ENCODE results near the gene CCDC12. TPM values are rescaled to one million over a fixed set of nuclear protein-coding genes. Genes with fewer than 3 reads are reported as not detected.

The CCDC12 gene
- total and polyA plus RNA-seq, 3 donors from 2014 or later = 43.3 to 66.6 (median 59.6) TPM

DNA sequence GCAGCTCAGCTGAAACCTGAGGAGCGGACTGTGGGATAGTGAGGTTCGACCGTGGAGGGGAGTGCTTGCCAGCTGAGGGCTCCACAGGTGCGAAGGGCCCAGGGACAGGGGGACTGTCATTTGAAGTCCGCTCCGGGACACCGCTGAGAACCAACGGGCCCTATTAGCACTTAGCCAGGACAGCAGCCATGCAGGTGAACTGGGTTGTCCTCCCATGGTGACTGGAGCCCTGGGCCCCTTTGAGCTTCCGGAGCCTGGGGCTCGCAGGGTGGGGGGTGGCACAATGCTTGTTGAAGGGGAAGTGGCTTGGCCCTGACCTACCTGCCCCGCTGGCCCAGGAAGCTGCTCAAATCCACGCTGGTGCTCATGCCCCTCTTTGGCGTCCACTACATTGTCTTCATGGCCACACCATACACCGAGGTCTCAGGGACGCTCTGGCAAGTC, 74.3 kb downstream of the CCDC12 start:
- Histone ChIP-seq H3K9me3 (no peaks in the 10 kb centered on the region), H3K36me3 (ENCODE audit: low read depth, missing control alignments) (no peaks in the 10 kb centered on the region), H3K27me3 (no peaks in the 10 kb centered on the region), H3K4me1 (peaks cover 10% of the 10 kb centered on the region), H3K4me3 (no peak overlapping the region), H3K27ac (no peak overlapping the region)
- DNase-seq = no peak
- intact Hi-C loops (cut with DNase I; ENCODE audit: low total_unique reads) = loop anchor here (5.0 kb wide), 1 partner anchor 200 kb away; the partner anchor contains the start of gene TMIE
- TF ChIP-seq, protein P1, sequence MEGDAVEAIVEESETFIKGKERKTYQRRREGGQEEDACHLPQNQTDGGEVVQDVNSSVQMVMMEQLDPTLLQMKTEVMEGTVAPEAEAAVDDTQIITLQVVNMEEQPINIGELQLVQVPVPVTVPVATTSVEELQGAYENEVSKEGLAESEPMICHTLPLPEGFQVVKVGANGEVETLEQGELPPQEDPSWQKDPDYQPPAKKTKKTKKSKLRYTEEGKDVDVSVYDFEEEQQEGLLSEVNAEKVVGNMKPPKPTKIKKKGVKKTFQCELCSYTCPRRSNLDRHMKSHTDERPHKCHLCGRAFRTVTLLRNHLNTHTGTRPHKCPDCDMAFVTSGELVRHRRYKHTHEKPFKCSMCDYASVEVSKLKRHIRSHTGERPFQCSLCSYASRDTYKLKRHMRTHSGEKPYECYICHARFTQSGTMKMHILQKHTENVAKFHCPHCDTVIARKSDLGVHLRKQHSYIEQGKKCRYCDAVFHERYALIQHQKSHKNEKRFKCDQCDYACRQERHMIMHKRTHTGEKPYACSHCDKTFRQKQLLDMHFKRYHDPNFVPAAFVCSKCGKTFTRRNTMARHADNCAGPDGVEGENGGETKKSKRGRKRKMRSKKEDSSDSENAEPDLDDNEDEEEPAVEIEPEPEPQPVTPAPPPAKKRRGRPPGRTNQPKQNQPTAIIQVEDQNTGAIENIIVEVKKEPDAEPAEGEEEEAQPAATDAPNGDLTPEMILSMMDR (IDR thresholded peaks at IDR 0.05) = no peak
- TF ChIP-seq POLR2A (IDR thresholded peaks at IDR 0.05) = no peak
- 94 to 96% methylated on average over 14 to 15 of the region's 15 CpGs for WGBS, 2 donors

DNA sequence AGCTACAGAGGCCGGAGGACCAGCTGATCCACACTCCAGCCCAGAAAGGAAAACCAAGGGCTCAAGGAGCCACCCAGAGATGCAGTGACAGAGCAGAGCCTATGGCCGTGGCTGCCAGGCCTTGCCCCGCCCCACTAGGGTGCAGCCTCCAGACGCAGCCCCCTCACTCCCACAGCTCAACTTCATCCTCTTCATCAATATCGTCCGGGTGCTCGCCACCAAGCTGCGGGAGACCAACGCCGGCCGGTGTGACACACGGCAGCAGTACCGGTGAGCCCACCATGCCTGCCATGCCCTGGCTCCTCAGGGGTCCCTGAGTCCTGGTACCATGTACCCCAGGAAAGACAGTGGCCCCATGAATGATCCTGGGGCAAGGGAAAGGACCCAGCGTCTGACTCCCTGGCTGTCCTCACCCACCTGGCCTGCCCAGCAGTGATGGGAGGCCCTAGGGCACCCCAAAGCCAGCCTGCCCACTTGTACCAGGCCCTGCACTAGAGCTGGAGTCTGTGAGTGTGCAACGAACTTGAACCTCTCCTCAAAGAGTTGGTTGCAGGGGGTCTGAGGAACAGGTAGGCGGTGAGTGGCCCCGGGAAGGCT, 74.9 kb downstream of the CCDC12 start:
- Histone ChIP-seq H3K36me3 (ENCODE audit: low read depth, missing control alignments) (no peaks in the 10 kb centered on the region), H3K9me3 (no peaks in the 10 kb centered on the region), H3K4me3 (no peak overlapping the region), H3K27ac (no peak overlapping the region), H3K27me3 (no peaks in the 10 kb centered on the region), H3K4me1 (peaks cover 10% of the 10 kb centered on the region)
- DNase-seq = no peak
- TF ChIP-seq POLR2A (IDR thresholded peaks at IDR 0.05) = no peak
- TF ChIP-seq, protein P1 (IDR thresholded peaks at IDR 0.05) = no peak
- intact Hi-C loops (cut with DNase I; ENCODE audit: low total_unique reads) = loop anchor here (5.0 kb wide), 1 partner anchor 199 kb away; the partner anchor contains the start of gene TMIE
- 82 to 91% methylated on average over 4 to 17 of the region's 17 CpGs for WGBS, 2 donors

DNA sequence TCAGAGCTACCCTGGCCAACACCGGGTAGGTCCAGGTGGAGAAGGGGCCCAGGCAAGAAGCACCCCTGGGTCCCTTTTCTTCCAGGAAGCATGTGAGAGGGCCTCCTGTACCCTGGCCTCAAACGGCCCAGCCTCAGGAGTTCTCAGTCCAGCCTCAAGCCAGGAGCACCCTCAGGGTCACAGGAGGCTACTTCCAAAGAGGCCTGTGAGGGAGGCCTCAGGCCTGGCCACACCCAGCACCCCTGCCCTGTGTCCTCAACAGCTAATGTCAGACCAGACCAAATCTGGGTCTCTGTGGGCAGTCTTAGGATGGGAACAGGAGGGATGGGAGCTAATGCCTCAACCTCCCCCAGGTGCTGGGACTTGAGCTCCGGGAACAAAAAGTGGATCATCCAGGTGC, 75.5 kb downstream of the CCDC12 start:
- H3K27ac ChIP-seq = no peak overlapping the region
- WGBS, 2 donors = 84 to 89% methylated on average over 2 to 3 of the region's 3 CpGs
- TF ChIP-seq, protein P1 (IDR thresholded peaks at IDR 0.05) = no peak
- no peak for TF ChIP-seq POLR2A (IDR thresholded peaks at IDR 0.05)
- peaks cover 10% of the 10 kb centered on the region for H3K4me1 ChIP-seq
- no peak overlapping the region for H3K4me3 ChIP-seq
- H3K9me3 ChIP-seq = no peaks in the 10 kb centered on the region
- DNase-seq = no peak
- intact Hi-C loops (cut with DNase I; ENCODE audit: low total_unique reads) = loop anchor here (5.0 kb wide), 1 partner anchor 199 kb away; the partner anchor contains the start of gene TMIE
- no peaks in the 10 kb centered on the region for H3K36me3 ChIP-seq (ENCODE audit: low read depth, missing control alignments)
- H3K27me3 ChIP-seq = no peaks in the 10 kb centered on the region

DNA sequence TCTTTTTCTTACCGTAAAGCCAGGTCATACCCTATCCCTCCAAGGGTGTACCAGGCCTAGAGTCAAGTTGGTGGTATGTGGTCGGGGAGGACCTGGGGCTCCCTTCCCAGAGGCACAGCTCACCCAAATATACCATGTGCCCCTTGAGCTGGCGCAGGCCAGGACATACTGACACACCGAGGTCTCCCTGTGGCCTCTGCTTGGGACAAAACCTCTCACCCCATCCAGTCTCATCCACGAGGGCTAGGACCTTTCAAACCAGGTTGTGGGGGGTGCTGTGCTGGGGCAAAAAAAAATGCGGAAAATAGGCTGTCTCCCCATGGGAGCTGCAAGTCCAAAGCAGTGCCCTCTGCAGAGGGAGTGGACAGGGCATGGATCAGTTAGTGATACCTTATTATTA, 76.2 kb downstream of the CCDC12 start:
- intact Hi-C loops (cut with DNase I; ENCODE audit: low total_unique reads) = loop anchor here (5.0 kb wide), 1 partner anchor 198 kb away; the partner anchor contains the start of gene TMIE

More for the DNA sequence above, 76.2 kb downstream of the CCDC12 start:
- Histone ChIP-seq H3K4me3 (no peak overlapping the region), H3K4me1 (peaks cover 10% of the 10 kb centered on the region), H3K9me3 (no peaks in the 10 kb centered on the region), H3K36me3 (ENCODE audit: low read depth, missing control alignments) (no peaks in the 10 kb centered on the region), H3K27ac (no peak overlapping the region), H3K27me3 (no peaks in the 10 kb centered on the region)
- WGBS, 2 donors = 94% methylated on average over 5 to 6 of the region's 6 CpGs
- DNase-seq = no peak
- TF ChIP-seq POLR2A (IDR thresholded peaks at IDR 0.05) = no peak
- TF ChIP-seq, protein P1 (IDR thresholded peaks at IDR 0.05) = no peak
